Kidney (tissue), 14 donors: ENCODE results near the gene TOE1. TPM values are rescaled to one million over a fixed set of nuclear protein-coding genes. Genes with fewer than 3 reads are reported as not detected.

Source experiments
- DNase-seq, 5 donors: peaks; one replicate each; pipeline ENCODE4 v3.0.0-alpha.2; 2013 to 2020
- FAIRE-seq: peaks from 2 replicates; lab custom pipeline; 2012; peaks lifted over from hg19 to GRCh38; lab: Jason Lieb, UNC
- H3K27ac ChIP-seq, 2 donors: one replicate each; pipeline ENCODE4 v1.7.0; 2013; ENCODE audit warnings: low read depth in 2 of 2, low read length in 2 of 2, inconsistent platforms in 1 of 2
- H3K27me3 ChIP-seq: one replicate; pipeline ENCODE4 v1.7.1; 2013; ENCODE audit warnings: low read length, inconsistent platforms; ENCODE audit not compliant: control insufficient read depth, insufficient read depth
- H3K36me3 ChIP-seq, 3 donors: one replicate each; pipeline versions ENCODE4 v1.7.0 to v1.7.1; 2013; ENCODE audit warnings: low read length in 3 of 3, control low read depth in 1 of 3, inconsistent platforms in 1 of 3; ENCODE audit not compliant: insufficient read depth in 3 of 3, control insufficient read depth in 2 of 3
- H3K4me1 ChIP-seq, 3 donors: one replicate each; pipeline versions ENCODE4 v1.7.0 to v1.7.1; 2013; ENCODE audit warnings: low read length in 3 of 3, inconsistent platforms in 1 of 3, low read depth in 1 of 3; ENCODE audit not compliant: control insufficient read depth in 2 of 3, insufficient read depth in 2 of 3
- H3K4me3 ChIP-seq, 3 donors: one replicate each; pipeline versions ENCODE4 v1.7.0 to v1.8.1; 2013; ENCODE audit warnings: low read length in 3 of 3, control low read depth in 1 of 3, inconsistent platforms in 1 of 3
- H3K9ac ChIP-seq, 3 donors: one replicate each; pipeline versions ENCODE4 v1.7.0 to v1.7.1; 2013; ENCODE audit warnings: low read length in 3 of 3, control low read depth in 1 of 3, inconsistent platforms in 1 of 3
- H3K9me3 ChIP-seq, 3 donors: one replicate each; pipeline versions ENCODE4 v1.7.0 to v1.7.1; 2013; ENCODE audit warnings: low read length in 3 of 3, control low read depth in 1 of 3, inconsistent platforms in 1 of 3; ENCODE audit not compliant: control insufficient read depth in 2 of 3, insufficient read depth in 1 of 3
- intact Hi-C: fragments of 100-400 bp; cut with DNase I; formaldehyde crosslinking; loops from one replicate; pipeline ENCODE4 v1.11.1; 2022
- polyA plus RNA-seq: library from polyadenylated mRNA; stranded (reverse); fragments of 350-450 nt; fragmentation: Illumina TruSeq; extraction: RNeasy Lipid Tissue Mini Kit (QIAGEN cat#74804); gene quantifications from one replicate; pipeline ENCODE4 v1.2.3, GENCODE V29; 2014; ENCODE audit warnings: low read depth, low replicate concordance; ENCODE audit not compliant: insufficient read depth
- total RNA-seq: library from RNA; stranded (reverse); fragmentation: NEBNext Ultra II Directional; extraction: Animal tissue kit (Norgen Biotek cat#: 25700); gene quantifications from one replicate; pipeline ENCODE4 v1.2.1, GENCODE V29; 2021
- TF ChIP-seq, protein P1 (sequence below): IDR thresholded peaks from 3 replicates; pipeline ENCODE4 v1.5.1; 2012; ENCODE audit warnings: mild to moderate bottlenecking, moderate library complexity, borderline replicate concordance; ENCODE audit not compliant: insufficient read depth; ENCODE audit errors: extremely low read depth
- donor health status: control.
- donor health status: control.
- donor health status: control.
- donor health status: control.
- donor health status: control.
- donor health status: DM: yes; HTN: yes; CAD: no.
- donor health status: Normal renal cell carcinoma (clear cell type).

The TOE1 gene
- total and polyA plus RNA-seq, 2 donors from 2014 or later = 7.3 to 10.4 TPM

DNA sequence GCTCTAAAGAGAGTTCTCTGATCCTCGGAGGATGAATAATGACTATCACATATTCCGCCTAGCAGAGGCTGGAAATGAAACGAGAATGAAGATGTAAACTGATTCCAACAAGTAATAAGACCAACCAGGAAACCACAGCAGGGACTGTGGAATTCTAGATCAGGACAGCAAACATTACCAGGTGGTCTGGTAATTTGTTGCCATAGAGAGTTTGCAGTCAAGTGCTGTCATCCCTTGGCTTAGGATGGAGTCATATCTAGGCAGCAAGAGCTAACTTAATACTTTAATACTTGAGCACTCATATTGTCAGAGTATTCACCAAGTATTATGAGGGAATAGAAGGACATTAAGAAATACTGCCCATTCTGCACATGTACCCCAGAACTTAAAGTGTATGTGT, 45.3 kb downstream of the TOE1 start:
- H3K27me3 ChIP-seq = no peaks in the 10 kb centered on the region
- no peaks in the 10 kb centered on the region for H3K36me3 ChIP-seq
- no peaks in the 10 kb centered on the region for H3K9me3 ChIP-seq
- no peak for FAIRE-seq
- TF ChIP-seq, protein P1, sequence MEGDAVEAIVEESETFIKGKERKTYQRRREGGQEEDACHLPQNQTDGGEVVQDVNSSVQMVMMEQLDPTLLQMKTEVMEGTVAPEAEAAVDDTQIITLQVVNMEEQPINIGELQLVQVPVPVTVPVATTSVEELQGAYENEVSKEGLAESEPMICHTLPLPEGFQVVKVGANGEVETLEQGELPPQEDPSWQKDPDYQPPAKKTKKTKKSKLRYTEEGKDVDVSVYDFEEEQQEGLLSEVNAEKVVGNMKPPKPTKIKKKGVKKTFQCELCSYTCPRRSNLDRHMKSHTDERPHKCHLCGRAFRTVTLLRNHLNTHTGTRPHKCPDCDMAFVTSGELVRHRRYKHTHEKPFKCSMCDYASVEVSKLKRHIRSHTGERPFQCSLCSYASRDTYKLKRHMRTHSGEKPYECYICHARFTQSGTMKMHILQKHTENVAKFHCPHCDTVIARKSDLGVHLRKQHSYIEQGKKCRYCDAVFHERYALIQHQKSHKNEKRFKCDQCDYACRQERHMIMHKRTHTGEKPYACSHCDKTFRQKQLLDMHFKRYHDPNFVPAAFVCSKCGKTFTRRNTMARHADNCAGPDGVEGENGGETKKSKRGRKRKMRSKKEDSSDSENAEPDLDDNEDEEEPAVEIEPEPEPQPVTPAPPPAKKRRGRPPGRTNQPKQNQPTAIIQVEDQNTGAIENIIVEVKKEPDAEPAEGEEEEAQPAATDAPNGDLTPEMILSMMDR = no peak
- no peak overlapping the region for H3K9ac ChIP-seq
- intact Hi-C loops = no loop called here
- DNase-seq = no peak
- H3K4me3 ChIP-seq = no peak overlapping the region
- no peak overlapping the region for H3K27ac ChIP-seq
- H3K4me1 ChIP-seq = no peaks in the 10 kb centered on the region

- TF ChIP-seq, protein P1 = no peak
- Histone ChIP-seq H3K9ac (no peak overlapping the region), H3K27ac (no peak overlapping the region), H3K4me1 (no peaks in the 10 kb centered on the region), H3K4me3 (no peak overlapping the region), H3K36me3 (no peaks in the 10 kb centered on the region), H3K9me3 (no peaks in the 10 kb centered on the region), H3K27me3 (no peaks in the 10 kb centered on the region)
- no peak for FAIRE-seq
- no peak for DNase-seq
- intact Hi-C loops = no loop called here
These were observed 46.2 kb downstream of the TOE1 start for GRCh38 chr1:45386219-45386618.

Other genes with a start within 250 kb of the TOE1 start
- 4.8 TPM for gene ZSWIM5, start 133.6 kb upstream of the TOE1 start, total RNA-seq
- gene ZSWIM5, start 133.6 kb upstream of the TOE1 start, polyA plus RNA-seq = 1.9 TPM
- 0.66 TPM for gene HPDL, start 13.3 kb upstream of the TOE1 start, total RNA-seq
- not detected for gene HPDL, start 13.3 kb upstream of the TOE1 start, polyA plus RNA-seq
- 29.0 TPM for gene MUTYH, start 270 bp downstream of the TOE1 start, total RNA-seq
- gene MUTYH, start 270 bp downstream of the TOE1 start, polyA plus RNA-seq = 24.1 TPM
- 2.7 TPM for gene TESK2, start 151.0 kb downstream of the TOE1 start, total RNA-seq
- gene TESK2, start 151.0 kb downstream of the TOE1 start, polyA plus RNA-seq = 1.6 TPM
- gene CCDC163, start 159.9 kb downstream of the TOE1 start, total RNA-seq = 3.4 TPM
- gene CCDC163, start 159.9 kb downstream of the TOE1 start, polyA plus RNA-seq = 0.80 TPM
- 6.0 TPM for gene MMACHC, start 160.1 kb downstream of the TOE1 start, total RNA-seq
- 10.2 TPM for gene MMACHC, start 160.1 kb downstream of the TOE1 start, polyA plus RNA-seq
- 452 TPM for gene PRDX1, start 181.7 kb downstream of the TOE1 start, total RNA-seq
- 1,042 TPM for gene PRDX1, start 181.7 kb downstream of the TOE1 start, polyA plus RNA-seq
- 147 TPM for gene AKR1A1, start 210.7 kb downstream of the TOE1 start, total RNA-seq
- 431 TPM for gene AKR1A1, start 210.7 kb downstream of the TOE1 start, polyA plus RNA-seq
- 51.6 TPM for gene NASP, start 243.9 kb downstream of the TOE1 start, total RNA-seq
- 49.5 TPM for gene NASP, start 243.9 kb downstream of the TOE1 start, polyA plus RNA-seq